K562 (cell line): ENCODE data around the gene PRKD2. TPM values are rescaled to one million over a fixed set of nuclear protein-coding genes. Genes with fewer than 3 reads are reported as not detected.

Experiments used
- ARID4B ChIP-seq: sonication (generic); formaldehyde crosslinking; IDR thresholded peaks from 2 replicates; pipeline ENCODE4 v1.8.0; 2022; ENCODE audit warnings: mild to moderate bottlenecking, missing genetic modification reagents
- BDP1 ChIP-seq: IDR thresholded peaks from 3 replicates; pipeline ENCODE4 v1.6.1; 2011; ENCODE audit not compliant: insufficient read length, insufficient read depth
- CREB3L1 ChIP-seq: fragments of 450-650 bp; IDR thresholded peaks from 2 replicates; pipeline ENCODE4 v1.6.1; 2014; ENCODE audit warnings: low read depth, mild to moderate bottlenecking, moderate library complexity, borderline replicate concordance
- DEAF1 ChIP-seq: fragments of 450-650 bp; formaldehyde crosslinking; IDR thresholded peaks from 2 replicates; pipeline ENCODE4 v1.4.0; 2020; ENCODE audit warnings: mild to moderate bottlenecking, moderate library complexity
- FOXJ3 ChIP-seq: sonication (generic); formaldehyde crosslinking; IDR thresholded peaks from 2 replicates; pipeline ENCODE4 v1.4.0; 2020; ENCODE audit warnings: mild to moderate bottlenecking, missing genetic modification reagents
- GABPB1 ChIP-seq: sonication (generic); formaldehyde crosslinking; IDR thresholded peaks from 2 replicates; pipeline ENCODE4 v1.8.0; 2022; ENCODE audit warnings: mild to moderate bottlenecking, missing genetic modification reagents
- GTF2A2 ChIP-seq: IDR thresholded peaks from 2 replicates; pipeline ENCODE4 v1.6.1; 2016; ENCODE audit warnings: mild to moderate bottlenecking, missing genetic modification characterization, missing compliant biosample characterization
- JUN ChIP-seq, 2 experiments: sonication (generic) in 1 of 2; formaldehyde crosslinking in 1 of 2; IDR thresholded peaks; 2 replicates each; pipeline versions ENCODE4 v1.6.1 to v1.8.0; 2012 to 2022; ENCODE audit warnings: borderline replicate concordance in 2 of 2, mild to moderate bottlenecking in 2 of 2, improper control_type of control experiment in 1 of 2, low read depth in 1 of 2, low read length in 1 of 2, missing genetic modification reagents in 1 of 2
- PHF21A ChIP-seq: fragments of 450-650 bp; IDR thresholded peaks from 2 replicates; pipeline ENCODE4 v1.6.1; 2017; ENCODE audit warnings: low read depth, borderline replicate concordance
- ZBTB12 ChIP-seq: fragments of 250-450 bp; sonication (Bioruptor Pico); IDR thresholded peaks from 2 replicates; pipeline ENCODE4 v1.4.0; 2020
- ZBTB26 ChIP-seq: fragments of 450-650 bp; formaldehyde crosslinking; IDR thresholded peaks from 2 replicates; pipeline ENCODE4 v1.4.0; 2022; ENCODE audit warnings: missing genetic modification characterization
- ZNF197 ChIP-seq: fragments of 200-800 bp; sonication (Bioruptor generic); IDR thresholded peaks from 2 replicates; pipeline ENCODE4 v1.6.1; 2016; ENCODE audit warnings: low read depth, missing genetic modification characterization, missing compliant biosample characterization
- ZNF655 ChIP-seq: fragments of 250-450 bp; sonication (Bioruptor Pico); IDR thresholded peaks from 2 replicates; pipeline ENCODE4 v1.5.0; 2021
- polyA plus RNA-seq, 8 experiments: library from polyadenylated mRNA; depleted of rRNA in 4 of 8; stranded (reverse) in 5 of 8; unstranded in 3 of 8; fragments of >200 nt; fragmentation: Nextera tagmentation in 2 of 8; fragmentation: Illumina TruSeq in 1 of 8; extraction: Ambion mirVana in 2 of 8; extraction: Trizol in 1 of 8; gene quantifications; 2 replicates each; pipeline versions ENCODE4 v1.2.1 to v1.2.3, GENCODE V29; 2011 to 2014; ENCODE audit warnings: inconsistent platforms in 1 of 8, missing spikeins in 1 of 8
- total RNA-seq, 7 experiments: library from RNA; depleted of rRNA in 6 of 7; stranded (reverse); fragments of >200 nt in 6 of 7; fragmentation: Illumina TruSeq in 2 of 7; extraction: Trizol in 2 of 7; gene quantifications; 2 replicates each; pipeline versions ENCODE4 v1.2.1 to v1.2.3, GENCODE V29; 2011 to 2021; ENCODE audit warnings: low replicate concordance in 1 of 7

The PRKD2 gene
- total and polyA plus RNA-seq, 9 of the 15 experiments (the other 6 are each of a cell fraction or from before 2014, with no cell fraction given): 1.8 to 60.0 (median 15.0) TPM

- TF ChIP-seq ARID4B (CRISPR knock-in tag) (no peak), CREB3L1 (no peak), BDP1 (no peak), FOXJ3 (no peak), ZBTB26 (no peak), DEAF1 (CRISPR knock-in tag) (no peak), GABPB1 (CRISPR knock-in tag) (no peak), JUN (IDR thresholded peaks at IDR 0.05; ENCODE audit: borderline replicate concordance, low read depth, low read length) (no peak), JUN (CRISPR knock-in tag; IDR thresholded peaks at IDR 0.05; ENCODE audit: borderline replicate concordance) (no peak), GTF2A2 (tag) (no peak), ZNF197 (no peak), ZBTB12 (no peak), PHF21A (no peak), ZNF655 (CRISPR knock-in tag) (no peak)
- TF ChIP-seq, all 486 proteins: peak for 0
Measured at GRCh38 chr19:46726971-46727501, 10.1 kb upstream of the PRKD2 start (continued).
